ENCODE measurements around the gene SPAG17.

- TF ChIP-seq EZH2 (IDR thresholded peaks at IDR 0.05; ENCODE audit: low read length, unreplicated experiment) (no peak), CTCF (conservative IDR thresholded peaks at IDR 0.05; ENCODE audit: low read depth, low read length) (no peak)
Measured at GRCh38 chr1:118047006-118047649, 137.9 kb downstream of the SPAG17 start.
